GM19193 (cell line): Measurements from ENCODE around the gene SPON1.

Source experiments
- POLR2A ChIP-seq: IDR thresholded peaks from 4 replicates; pipeline ENCODE4 v1.6.1; 2011; ENCODE audit not compliant: insufficient read depth, insufficient read length; ENCODE audit errors: extremely low read depth

The SPON1 gene

DNA sequence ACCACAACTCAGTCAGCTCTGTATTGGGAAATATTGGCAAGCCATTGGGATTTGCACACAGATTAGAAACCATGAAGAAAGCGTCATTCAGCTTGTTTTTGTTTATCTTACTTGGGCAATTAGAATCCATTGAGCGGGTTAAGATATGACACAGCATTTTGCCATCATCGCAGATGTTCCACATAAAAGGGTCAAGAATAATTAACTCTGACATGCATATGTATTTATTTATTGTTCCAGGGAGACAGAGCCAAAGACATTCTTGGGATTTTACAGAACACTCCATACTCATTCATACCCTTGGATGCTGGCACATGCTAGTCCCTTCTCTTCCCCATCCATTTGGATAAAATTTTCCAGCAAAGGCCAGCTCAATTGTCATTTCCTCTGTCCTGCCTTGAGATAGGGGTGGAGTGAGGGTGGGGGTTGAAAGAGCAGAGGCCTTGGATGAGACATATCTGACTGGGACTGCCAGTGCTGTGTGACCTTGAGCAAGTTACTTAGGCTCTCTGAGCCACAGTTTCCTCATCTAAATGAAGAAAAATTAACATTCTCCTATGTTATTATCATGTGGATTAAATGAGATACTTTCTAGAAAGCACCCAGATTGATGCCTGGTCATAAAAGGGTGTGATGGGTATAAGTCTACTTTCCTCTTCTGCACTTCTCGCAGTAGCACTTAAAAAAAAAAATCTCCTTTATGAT lies 216.7 kb downstream of the SPON1 start:
- TF ChIP-seq POLR2A, result no peak

DNA sequence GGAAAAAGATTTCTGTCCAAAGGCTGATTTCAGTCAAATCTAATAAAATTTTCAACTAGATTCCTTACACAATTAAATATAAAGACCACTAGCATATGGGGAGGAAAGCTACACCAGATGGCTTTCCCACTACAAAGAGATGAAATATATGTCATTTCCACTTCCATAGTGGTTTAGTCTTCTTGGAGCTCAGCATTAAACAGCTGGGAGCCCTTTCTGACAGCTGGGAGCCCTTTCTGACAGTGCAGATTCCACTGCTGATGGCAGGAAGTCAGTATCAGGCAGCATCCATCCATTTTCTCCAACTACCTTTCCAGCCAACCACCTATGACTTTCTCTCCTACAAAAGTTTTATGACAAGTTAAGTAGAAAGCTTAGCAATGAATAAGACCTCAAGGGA lies 218.6 kb downstream of the SPON1 start:
- no peak for TF ChIP-seq POLR2A

DNA sequence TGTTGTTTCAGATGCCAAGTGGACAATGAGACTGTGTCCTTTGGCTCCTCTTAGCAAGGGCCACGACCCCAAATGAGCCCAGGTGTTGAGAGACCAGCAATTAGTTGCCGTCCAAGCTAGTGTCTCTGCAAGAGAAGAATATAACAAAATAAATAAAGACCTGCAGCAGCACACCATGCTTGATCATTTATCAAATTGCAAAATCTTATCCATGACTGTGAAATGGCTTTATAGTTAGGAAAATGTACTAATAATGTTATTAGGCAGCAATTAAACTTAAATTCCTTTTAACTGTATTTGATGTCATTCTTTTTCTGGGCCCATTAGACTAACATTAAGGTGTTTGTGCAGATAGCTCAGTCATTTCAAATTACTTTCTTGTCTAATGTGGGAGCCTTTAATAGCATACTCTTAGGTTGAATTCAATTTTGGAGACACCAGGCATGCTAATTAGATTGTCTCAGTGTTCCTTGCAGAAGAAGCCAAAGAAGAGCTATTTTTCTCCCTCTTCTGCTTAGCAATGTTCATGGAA lies 220.4 kb downstream of the SPON1 start:
- TF ChIP-seq POLR2A, result no peak

- TF ChIP-seq POLR2A, result no peak
Measured at GRCh38 chr11:14184028-14184940, 221.8 kb downstream of the SPON1 start.

GRCh38 chr11:14185461-14185860 lies 222.9 kb downstream of the SPON1 start:
- no peak for TF ChIP-seq POLR2A

- TF ChIP-seq POLR2A, result no peak
Measured at GRCh38 chr11:14186046-14186775, 223.7 kb downstream of the SPON1 start.

DNA sequence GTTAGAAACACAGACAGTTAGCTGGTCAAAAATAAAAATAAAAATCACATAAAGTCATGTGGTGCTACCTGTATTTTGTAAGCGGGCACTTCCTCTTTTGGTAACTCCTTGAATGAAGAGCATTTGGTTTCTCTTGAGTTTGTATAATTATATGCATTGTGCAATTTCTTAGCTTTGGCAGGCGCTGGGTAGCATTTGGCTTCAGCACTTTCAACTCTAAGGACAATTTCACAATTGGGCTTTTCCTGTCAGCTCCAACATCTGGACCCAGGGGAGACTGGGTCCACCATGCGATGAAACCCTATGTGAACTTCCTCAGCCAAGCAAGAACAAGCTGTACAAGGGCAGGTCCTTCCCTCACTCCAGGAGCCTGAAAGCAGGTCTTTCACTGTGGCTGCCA lies 227.4 kb downstream of the SPON1 start:
- TF ChIP-seq POLR2A, result no peak

DNA sequence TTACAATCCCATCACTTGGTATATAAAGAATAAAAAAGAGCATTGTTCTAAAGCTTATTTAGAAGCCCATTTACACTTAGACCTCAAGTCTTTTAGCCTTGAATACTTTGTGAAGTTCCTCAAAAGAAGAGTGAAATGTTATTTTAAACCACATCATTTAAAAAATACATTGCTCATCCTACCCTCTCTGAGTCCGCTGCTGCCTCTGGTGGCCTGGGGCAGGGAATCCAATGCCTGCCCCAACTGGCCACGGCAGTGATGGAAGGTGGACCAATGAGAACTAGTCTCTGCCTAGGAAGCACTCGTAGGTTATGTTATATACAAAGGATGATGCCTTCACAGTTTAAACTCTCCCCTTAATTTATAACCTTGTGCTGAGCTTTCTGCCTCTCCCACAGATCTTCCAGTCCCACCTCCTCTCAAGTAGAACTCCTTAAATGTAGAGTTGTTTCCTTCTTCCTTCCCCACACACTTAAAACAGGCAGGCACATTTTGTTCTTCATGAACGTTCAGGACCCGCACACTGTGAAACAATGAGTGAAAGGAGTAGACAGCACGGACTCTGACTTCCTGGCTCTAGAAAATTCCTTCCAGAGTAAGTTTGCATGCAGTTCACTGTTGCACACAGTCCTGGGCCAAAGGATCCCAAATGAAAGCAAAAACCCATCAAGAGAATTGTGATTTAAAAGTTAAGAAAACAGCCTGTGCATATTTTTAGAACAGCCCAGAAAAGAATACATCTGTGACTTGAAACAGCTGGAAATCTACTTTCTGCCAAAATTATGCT lies 228.7 kb downstream of the SPON1 start:
- no peak for TF ChIP-seq POLR2A

GRCh38 chr11:14193644-14194043 lies 231.1 kb downstream of the SPON1 start:
- no peak for TF ChIP-seq POLR2A

- TF ChIP-seq POLR2A, result no peak
Measured at GRCh38 chr11:14202251-14203196, 240.0 kb downstream of the SPON1 start.

DNA sequence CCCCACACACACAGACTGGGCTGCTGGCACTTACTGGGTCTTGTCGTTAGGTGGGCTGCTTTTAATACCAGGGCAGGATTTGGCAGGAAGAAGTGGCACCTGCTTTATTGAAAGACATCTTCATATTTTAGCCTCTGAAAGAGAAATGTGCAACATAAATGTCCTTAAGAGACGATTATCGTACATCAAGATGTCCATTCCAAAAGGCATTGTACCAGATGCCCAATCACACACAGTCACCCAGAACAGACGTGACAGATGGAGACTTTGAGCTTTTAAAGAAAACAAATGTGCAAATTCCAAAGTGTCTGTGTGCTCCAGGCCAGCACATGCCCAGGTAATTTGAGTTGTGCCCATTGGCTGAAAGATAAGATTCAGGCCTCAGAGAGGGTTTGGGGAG lies 240.8 kb downstream of the SPON1 start:
- no peak for TF ChIP-seq POLR2A

DNA sequence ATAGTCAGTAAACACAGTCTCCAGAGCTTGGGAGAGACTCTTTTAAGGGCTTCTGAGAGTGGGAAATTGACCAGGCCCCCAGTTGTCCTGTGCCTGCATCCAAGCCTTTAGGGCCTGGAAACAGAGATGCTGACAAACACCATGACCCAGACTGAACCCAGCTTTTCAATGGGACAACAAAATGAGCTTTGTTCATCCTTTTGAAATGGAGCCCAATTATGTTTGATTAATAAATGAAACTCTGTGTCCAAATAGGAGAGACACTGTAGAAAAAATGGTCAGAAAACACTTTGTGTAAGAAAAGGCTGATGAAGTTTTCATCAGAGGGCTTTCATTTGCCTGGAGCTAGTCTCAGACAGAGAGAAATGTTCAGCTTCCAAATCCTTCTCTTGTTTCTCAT lies 250.5 kb downstream of the SPON1 start:
- no peak for TF ChIP-seq POLR2A

- TF ChIP-seq POLR2A, result no peak
Measured at GRCh38 chr11:14218728-14219127, 256.2 kb downstream of the SPON1 start.

DNA sequence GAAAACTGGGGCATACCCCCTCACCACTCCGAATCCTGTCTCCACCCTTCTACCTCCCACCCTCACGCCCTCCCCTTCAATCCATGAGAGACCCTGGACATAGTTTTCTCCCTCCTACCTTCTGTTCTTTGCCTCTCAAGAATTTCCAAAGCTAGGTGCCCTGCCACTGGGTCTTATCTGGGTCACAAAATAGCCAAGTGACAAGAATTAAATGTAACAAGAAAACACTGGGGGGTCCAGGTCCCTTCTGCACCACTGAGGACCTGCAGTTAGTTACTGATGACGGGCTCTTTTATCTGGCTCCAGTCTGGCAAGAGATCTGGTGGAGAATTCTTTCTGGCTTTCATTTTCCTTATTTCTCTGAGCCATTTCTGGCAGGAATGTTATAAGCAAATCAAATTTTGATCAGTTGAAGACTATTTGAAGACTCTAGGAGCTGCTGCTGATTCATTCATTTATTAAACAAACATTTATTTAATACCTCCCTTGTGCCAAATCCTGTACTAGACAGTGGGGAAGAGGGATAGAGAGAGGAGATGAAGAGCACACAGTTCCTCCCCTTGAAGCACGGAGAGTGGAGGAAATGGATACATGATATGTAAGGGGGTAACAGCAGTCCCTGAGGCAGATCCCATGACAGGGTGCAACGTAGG lies 261.2 kb downstream of the SPON1 start:
- no peak for TF ChIP-seq POLR2A

DNA sequence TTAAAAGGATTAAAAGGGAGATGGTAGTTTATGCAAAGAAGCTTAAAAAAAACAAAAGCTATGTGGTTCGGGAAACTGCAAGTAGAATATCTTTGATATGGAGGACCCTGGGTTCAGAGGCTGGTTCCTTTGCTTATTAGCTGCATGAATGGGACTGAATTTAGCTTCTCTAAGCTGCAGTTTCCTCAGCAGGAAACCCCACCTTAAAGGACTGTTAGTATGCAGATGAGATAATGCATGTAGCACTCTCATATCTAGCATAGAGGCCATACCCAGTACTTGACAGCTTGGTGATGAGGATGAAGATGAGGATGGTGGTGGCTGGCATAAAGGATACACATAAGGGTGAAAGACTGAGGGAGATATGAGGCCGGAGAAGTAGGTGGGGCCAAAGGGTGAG lies 261.9 kb downstream of the SPON1 start:
- TF ChIP-seq POLR2A, result no peak
